OCI-LY3 (cell line): Measurements from ENCODE around the gene ZKSCAN2.

Experiments used
- H2AFZ ChIP-seq: fragments of 200-600, 300-600 bp; shearing (Covaris generic); 2 replicates; pipeline ENCODE4 v1.6.0; 2014; ENCODE audit warnings: antibody characterized with exemption, low read depth, low read length
- H3K27ac ChIP-seq: fragments of 200-600, 300-600 bp; sonication (generic); 2 replicates; pipeline ENCODE4 v1.5.1; 2014; ENCODE audit warnings: mild to moderate bottlenecking, low read length, moderate library complexity, mixed read lengths
- H3K27me3 ChIP-seq: fragments of 200-600, 300-600 bp; sonication (generic); 2 replicates; pipeline ENCODE4 v1.6.1; 2014; ENCODE audit warnings: low read depth, low read length, mixed read lengths
- H3K36me3 ChIP-seq: fragments of 200-600, 300-600 bp; sonication (generic); replicated peaks from 2 replicates; pipeline ENCODE3; 2014; ENCODE audit warnings: low read depth, low read length, mixed read lengths
- H3K4me1 ChIP-seq: fragments of 300-600, 200-600 bp; sonication (generic); 2 replicates; pipeline ENCODE4 v1.6.1; 2014; ENCODE audit warnings: low read length, mixed read lengths
- H3K4me2 ChIP-seq: fragments of 200-600, 300-600 bp; sonication (generic); 2 replicates; pipeline ENCODE4 v1.6.1; 2014; ENCODE audit warnings: low read length, mixed read lengths
- H3K4me3 ChIP-seq: fragments of 300-600, 200-600 bp; sonication (generic); 2 replicates; pipeline ENCODE4 v1.5.1; 2014; ENCODE audit warnings: antibody characterized with exemption, mild to moderate bottlenecking, low read length, moderate library complexity
- H3K79me2 ChIP-seq: fragments of 300-600, 200-600 bp; shearing (Covaris generic); 2 replicates; pipeline ENCODE4 v1.6.1; 2014; ENCODE audit warnings: mild to moderate bottlenecking, low read length, mixed read lengths
- H3K9ac ChIP-seq: fragments of 300-600, 200-600 bp; shearing (Covaris generic); 2 replicates; pipeline ENCODE4 v1.6.0; 2014; ENCODE audit warnings: mild to moderate bottlenecking, low read length, moderate library complexity
- H3K9me3 ChIP-seq: fragments of 200-600, 300-600 bp; shearing (Covaris generic); 2 replicates; pipeline ENCODE4 v1.6.1; 2014; ENCODE audit warnings: low read length, mixed read lengths; ENCODE audit not compliant: insufficient read depth
- H4K20me1 ChIP-seq: fragments of 200-600, 300-600 bp; sonication (generic); 2 replicates; pipeline ENCODE4 v1.6.1; 2016; ENCODE audit warnings: low read length, mixed read lengths; ENCODE audit not compliant: insufficient read depth
- EZH2phosphoT487 ChIP-seq: fragments of 200-600 bp; shearing (Covaris generic); IDR thresholded peaks from 2 replicates; pipeline ENCODE4 v1.6.1; 2018; ENCODE audit warnings: antibody characterized with exemption, mixed run types, low read depth
- TF ChIP-seq, protein P1 (sequence below): fragments of 200-600, 300-600 bp; sonication (generic); IDR thresholded peaks from 2 replicates; pipeline ENCODE4 v1.5.1; 2014; ENCODE audit warnings: antibody characterized with exemption, low read length, low read depth

ZKSCAN2 gene

DNA sequence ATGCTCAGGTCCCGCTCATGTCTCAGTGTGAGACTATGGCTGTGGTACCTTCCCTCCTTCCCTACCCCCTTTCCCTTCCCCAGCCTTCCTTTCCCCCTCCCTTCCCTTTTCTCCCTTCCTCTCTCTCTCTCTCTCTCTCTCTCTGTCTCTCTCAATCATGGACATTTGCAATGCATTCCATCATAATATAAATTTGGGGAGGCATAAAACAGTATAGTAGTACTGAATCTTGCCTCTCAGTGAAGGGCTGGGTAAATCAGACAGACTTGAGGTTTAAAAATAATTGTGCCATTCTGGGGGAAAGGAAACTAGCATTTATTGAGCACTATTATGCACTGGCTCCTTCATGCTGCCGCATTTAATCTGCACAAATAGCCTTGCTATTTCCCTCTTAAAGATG, 4.3 kb downstream of the ZKSCAN2 start:
- no peak overlapping the region for H3K4me2 ChIP-seq
- no peak overlapping the region for H3K27ac ChIP-seq
- peaks cover 14% of the 10 kb centered on the region for H3K4me1 ChIP-seq
- H2AFZ ChIP-seq: no peak overlapping the region
- no peak for TF ChIP-seq EZH2phosphoT487
- TF ChIP-seq, protein P1, sequence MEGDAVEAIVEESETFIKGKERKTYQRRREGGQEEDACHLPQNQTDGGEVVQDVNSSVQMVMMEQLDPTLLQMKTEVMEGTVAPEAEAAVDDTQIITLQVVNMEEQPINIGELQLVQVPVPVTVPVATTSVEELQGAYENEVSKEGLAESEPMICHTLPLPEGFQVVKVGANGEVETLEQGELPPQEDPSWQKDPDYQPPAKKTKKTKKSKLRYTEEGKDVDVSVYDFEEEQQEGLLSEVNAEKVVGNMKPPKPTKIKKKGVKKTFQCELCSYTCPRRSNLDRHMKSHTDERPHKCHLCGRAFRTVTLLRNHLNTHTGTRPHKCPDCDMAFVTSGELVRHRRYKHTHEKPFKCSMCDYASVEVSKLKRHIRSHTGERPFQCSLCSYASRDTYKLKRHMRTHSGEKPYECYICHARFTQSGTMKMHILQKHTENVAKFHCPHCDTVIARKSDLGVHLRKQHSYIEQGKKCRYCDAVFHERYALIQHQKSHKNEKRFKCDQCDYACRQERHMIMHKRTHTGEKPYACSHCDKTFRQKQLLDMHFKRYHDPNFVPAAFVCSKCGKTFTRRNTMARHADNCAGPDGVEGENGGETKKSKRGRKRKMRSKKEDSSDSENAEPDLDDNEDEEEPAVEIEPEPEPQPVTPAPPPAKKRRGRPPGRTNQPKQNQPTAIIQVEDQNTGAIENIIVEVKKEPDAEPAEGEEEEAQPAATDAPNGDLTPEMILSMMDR: no peak
- no peaks in the 10 kb centered on the region for H3K27me3 ChIP-seq
- peaks cover 13% of the 10 kb centered on the region; the same call in 1 of the 2 replicates for H4K20me1 ChIP-seq
- H3K9me3 ChIP-seq: no peaks in the 10 kb centered on the region
- H3K4me3 ChIP-seq: no peak overlapping the region
- peaks cover 17% of the 10 kb centered on the region for H3K36me3 ChIP-seq
- no peak overlapping the region for H3K9ac ChIP-seq
- H3K79me2 ChIP-seq: peaks cover 17% of the 10 kb centered on the region

DNA sequence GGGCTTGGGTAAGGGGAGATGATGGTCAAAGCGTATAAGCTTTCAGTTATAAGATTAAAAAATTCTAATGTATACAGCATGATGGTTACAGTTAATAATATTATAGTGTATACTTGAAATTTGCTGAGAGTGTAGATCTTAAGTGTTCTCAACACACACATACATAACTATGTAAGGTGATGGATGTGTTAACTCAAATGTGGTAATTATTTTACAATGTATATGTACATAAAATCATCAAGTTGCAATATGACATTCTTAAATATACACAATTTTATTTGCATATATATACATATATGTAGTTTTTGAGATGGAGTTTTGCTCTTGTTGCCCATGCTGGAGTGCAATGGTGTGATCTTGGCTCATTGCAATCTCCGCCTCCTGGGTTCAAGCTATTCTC, 7.2 kb downstream of the ZKSCAN2 start:
- Histone ChIP-seq H3K4me2 (no peak overlapping the region), H3K36me3 (peaks cover 38% of the 10 kb centered on the region)

DNA sequence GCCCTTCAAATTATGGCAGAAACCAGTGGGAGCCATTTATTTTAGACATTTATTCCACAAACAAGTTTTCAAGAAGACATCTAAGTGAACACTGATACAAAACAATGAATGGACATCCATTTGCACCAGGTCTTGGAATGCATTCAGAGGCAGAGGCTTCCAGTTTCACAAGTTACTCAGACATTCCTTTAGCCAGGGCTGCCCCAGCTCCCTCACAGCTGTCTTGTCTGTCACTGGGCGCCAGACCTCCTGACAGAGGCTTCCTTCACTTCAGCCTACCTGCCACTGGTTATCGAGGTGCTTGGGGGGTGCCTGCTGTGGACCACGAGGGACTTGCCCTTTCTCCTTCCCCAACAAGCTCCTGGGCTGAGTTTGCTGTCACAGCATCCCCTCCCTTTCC, 21.7 kb downstream of the ZKSCAN2 start:
- no peaks in the 10 kb centered on the region for H4K20me1 ChIP-seq
- no peak overlapping the region for H3K4me3 ChIP-seq
- no peak overlapping the region for H2AFZ ChIP-seq
- no peak overlapping the region for H3K9ac ChIP-seq
- H3K4me2 ChIP-seq: no peak overlapping the region
- H3K4me1 ChIP-seq: no peaks in the 10 kb centered on the region
- no peaks in the 10 kb centered on the region for H3K79me2 ChIP-seq
- 0 out of 2 replicates have a peak, but pooled peaks cover 4% of the 10 kb centered on the region for H3K27me3 ChIP-seq
- H3K9me3 ChIP-seq: no peaks in the 10 kb centered on the region
- H3K27ac ChIP-seq: no peak overlapping the region
- TF ChIP-seq EZH2phosphoT487: no peak
- TF ChIP-seq, protein P1: no peak
- peaks cover 12% of the 10 kb centered on the region for H3K36me3 ChIP-seq

More for the DNA sequence above, 7.2 kb downstream of the ZKSCAN2 start:
- Histone ChIP-seq H4K20me1 (no peaks in the 10 kb centered on the region), H3K9ac (no peak overlapping the region), H2AFZ (no peak overlapping the region), H3K79me2 (no peaks in the 10 kb centered on the region), H3K4me1 (no peaks in the 10 kb centered on the region), H3K27ac (no peak overlapping the region), H3K9me3 (no peaks in the 10 kb centered on the region), H3K27me3 (no peaks in the 10 kb centered on the region), H3K4me3 (no peak overlapping the region)
- TF ChIP-seq, protein P1: no peak
- TF ChIP-seq EZH2phosphoT487: no peak

DNA sequence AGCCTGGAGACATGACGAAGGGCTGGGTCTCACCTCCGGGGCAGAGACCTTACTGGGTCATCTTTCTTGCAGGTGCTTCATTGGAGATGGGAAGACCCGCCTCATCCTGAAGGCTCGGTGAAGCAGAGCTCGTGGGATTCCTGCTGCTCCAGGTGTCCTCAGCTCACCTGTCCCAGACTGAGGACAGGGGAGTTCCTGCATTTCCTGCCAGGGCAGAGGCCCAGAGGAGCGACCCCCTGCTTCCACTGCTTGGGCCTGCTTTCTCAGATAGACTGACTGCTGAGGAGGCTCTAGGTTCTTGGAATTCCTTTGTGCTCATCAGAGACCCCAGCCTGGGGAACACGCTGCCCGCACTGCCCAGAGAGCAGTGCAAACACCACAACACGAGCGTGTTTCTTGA, 29.3 kb downstream of the ZKSCAN2 start:
- no peaks in the 10 kb centered on the region for H3K36me3 ChIP-seq
- H2AFZ ChIP-seq: no peak overlapping the region
- H3K9ac ChIP-seq: no peak overlapping the region
- no peak overlapping the region for H3K4me2 ChIP-seq
- no peaks in the 10 kb centered on the region for H4K20me1 ChIP-seq
- H3K4me3 ChIP-seq: no peak overlapping the region
- H3K4me1 ChIP-seq: peaks cover 5% of the 10 kb centered on the region
- TF ChIP-seq EZH2phosphoT487: no peak
- TF ChIP-seq, protein P1: no peak
- H3K9me3 ChIP-seq: no peaks in the 10 kb centered on the region
- H3K79me2 ChIP-seq: no peaks in the 10 kb centered on the region
- 0 out of 2 replicates have a peak, but pooled peaks cover 4% of the 10 kb centered on the region for H3K27me3 ChIP-seq
- no peak overlapping the region for H3K27ac ChIP-seq
